T47D (cell line): ENCODE measurements around the gene ECEL1.

Source experiments
- DNase-seq, 2 experiments: peaks; one replicate each; pipeline versions ENCODE4 v3.0.0 to v3.0.0-alpha.2; 2011 to 2012; ENCODE audit warnings: low read depth in 1 of 2, low spot score in 1 of 2
- JUND ChIP-seq: IDR thresholded peaks from 2 replicates; pipeline ENCODE4 v1.6.1; 2012; ENCODE audit warnings: low read depth
- in situ Hi-C: cut with HindIII; loops from 2 replicates; pipeline ENCODE4 v1.10.0; 2016; ENCODE audit warnings: low sequenced_read_pairs, low pct_unique_long_range_greater_than_20kb

ECEL1 gene

DNA sequence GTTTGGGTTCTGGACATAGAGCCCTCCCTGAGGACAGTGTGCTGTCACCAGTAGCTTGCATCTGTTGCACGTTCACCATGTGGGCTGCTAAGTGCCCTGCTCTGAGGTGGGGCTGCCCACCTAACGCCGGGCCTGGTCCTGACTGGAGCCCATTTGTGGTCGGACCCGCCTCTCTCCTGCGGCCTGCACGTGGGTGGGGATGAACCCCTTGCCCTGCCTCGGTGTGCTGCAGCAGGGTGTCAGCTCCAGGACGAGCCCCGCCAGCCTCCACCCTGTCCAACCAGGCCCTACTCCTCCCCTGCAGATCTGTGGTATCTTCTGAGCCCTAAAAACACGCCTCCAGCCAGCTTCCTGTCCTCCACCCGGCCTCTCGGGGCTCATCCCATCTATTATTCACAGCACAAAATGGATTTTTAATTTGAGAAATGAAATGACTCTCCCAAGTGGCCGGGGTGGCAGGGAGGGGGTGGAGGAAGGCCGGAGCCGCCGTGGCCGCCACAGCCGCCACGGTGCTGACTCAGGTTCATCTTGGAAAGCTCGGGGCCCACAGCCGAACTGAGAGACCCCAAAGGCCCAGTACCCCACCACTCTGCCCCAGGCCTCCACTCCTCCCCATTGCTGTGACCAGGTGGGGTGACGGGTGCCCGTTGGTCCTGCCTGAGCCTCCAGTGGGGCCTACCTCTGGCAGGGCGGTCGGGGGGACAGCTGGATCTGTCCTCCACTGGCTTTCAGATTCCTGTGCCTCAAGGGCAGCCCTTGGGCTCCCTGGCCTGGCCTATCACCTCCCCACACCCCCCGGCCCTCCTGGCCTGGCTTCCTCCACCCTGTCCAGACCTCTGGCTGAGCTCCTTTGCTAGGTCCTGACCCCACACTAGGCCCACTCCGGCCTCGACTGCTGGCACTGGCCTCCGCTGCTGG lies 2.8 kb upstream of the ECEL1 start:
- DNase-seq = no peak
- TF ChIP-seq JUND = no peak
- in situ Hi-C loops = no loop called here

DNA sequence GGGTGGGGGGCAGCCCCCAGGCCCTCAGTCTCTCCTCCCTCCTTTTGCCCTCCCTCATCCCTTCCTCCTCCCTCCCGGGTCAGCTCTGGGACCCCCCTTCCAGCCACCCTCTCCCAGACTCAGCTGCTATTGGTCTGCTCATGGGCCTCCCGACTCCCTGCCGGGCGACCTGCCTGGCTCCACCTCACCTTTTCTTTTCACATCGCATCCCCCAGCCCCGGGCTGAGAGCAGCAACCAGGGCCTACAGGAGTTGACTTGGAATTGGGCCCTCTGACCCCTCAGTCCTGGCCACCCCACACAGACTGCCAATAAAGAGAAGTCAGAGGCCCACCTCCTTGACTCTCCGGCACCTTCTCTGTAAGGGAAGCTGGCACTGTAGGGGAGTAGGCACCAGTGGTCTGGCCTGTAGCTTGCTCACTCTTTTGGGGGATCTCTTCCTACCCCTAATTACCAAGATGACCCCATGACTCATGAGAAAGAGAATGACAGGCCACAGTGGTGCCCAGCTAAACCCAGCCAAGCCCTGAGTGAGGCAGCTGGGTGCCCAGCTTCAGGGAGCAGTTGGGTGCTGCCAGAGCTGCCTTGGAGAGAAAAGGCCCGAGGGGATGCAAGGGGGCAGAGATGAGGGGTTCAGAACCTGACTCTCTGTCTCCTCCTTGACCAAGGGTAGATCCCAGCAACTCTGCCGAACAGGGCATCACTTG lies 2.0 kb upstream of the ECEL1 start:
- TF ChIP-seq JUND = no peak
- in situ Hi-C loops = no loop called here
- DNase-seq = no peak

DNA sequence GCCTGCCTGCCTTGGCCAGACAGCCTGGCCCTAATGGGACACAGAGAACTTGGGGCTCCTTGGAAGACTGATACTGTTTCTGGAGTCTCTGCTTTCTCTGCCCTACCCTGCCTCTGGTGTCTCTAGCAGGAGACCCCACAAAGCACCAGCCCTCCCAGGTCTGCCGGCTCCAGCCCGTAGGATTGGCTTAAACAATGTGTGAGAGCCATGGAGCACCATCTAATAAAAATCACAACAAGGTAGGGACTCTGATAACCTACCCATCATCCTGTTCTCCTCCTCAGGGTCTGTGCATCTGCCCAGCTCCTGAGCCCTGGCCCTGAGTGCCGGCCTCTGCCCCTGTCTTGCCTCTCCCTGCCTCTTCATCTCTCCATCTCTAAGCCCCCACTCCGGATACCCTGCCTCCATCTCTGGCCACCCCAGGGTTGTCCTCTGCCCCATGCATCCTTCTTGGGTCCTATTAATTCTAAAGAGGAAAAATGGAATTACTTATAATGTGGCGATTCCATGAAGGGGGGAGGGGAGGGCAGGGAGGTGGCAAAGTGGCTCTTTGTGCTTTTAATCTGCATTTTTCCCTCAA lies 1.2 kb upstream of the ECEL1 start:
- in situ Hi-C loops = no loop called here
- DNase-seq = no peak
- TF ChIP-seq JUND = no peak

DNA sequence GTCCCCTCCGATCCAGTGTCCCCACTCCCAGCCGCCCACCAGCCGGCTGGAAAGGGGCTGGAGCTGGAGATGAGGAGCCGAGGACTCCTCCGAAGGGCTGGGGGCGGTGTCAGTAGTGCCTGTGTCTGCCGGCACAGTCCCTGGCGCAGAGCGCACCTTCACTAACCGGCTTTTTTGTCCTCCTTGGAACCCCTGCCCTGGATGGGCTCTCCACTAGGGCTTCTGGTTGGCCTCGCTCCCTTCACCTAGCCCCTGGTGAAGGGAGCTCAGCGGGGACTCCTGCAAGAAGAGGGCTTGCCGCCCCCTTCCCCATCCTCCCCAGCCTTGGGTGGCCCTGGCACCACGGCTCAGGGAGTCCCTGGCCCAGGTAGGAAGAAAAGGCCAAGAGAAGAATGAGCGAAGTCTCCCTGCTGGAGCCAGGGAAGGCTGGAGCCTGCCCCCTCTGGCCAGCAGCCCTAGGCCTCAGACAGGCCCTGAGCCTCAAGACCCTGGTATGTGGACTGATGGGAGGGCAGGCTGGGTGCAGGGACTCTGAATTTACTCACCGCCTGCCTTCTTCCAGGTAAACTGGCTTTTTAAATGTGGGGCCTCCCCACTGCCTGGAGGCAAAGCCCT lies 570 bp upstream of the ECEL1 start:
- no peak for DNase-seq
- in situ Hi-C loops = no loop called here
- TF ChIP-seq JUND = no peak

DNA sequence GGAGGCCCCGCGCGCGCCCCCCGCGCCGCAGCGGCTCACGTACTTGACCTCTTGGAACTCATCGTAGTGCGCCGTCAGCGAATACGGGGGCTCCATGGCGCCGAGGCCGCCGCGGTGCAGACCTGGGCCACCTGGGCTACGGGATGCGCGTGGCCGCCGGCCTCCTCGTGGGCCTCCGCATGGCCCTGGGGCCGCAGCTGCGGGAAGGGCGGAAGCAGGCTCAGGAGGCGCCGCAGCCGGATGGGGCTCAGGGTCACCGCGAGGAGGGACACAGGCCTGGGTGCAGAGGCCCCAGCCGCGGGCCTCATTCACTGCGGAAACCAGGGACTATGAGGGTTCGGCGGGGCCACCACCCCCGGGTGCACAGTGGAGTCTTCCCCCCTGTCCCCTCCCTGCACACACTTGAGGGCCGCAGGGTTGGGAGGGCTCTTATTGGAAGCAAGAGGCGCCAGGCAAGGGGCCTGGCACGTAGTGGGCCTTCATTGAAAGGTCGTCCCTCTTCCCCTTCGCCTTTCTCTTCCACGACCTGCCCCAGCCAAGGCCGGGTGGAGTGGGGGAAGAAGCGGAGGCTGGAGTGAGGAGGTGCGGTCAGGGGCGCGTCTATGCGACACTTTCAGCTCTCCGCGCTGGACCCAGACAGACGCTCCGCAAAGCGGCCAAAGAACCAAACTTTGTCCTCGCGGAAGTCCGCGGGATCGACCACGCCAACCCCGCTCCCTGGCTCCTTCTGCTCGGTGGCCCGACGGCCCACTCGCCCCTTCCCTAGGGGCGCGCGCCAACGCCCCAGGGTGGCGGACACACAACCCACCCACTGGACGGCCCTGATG lies 863 bp downstream of the ECEL1 start:
- in situ Hi-C loops = no loop called here
- no peak for TF ChIP-seq JUND
- no peak for DNase-seq

DNA sequence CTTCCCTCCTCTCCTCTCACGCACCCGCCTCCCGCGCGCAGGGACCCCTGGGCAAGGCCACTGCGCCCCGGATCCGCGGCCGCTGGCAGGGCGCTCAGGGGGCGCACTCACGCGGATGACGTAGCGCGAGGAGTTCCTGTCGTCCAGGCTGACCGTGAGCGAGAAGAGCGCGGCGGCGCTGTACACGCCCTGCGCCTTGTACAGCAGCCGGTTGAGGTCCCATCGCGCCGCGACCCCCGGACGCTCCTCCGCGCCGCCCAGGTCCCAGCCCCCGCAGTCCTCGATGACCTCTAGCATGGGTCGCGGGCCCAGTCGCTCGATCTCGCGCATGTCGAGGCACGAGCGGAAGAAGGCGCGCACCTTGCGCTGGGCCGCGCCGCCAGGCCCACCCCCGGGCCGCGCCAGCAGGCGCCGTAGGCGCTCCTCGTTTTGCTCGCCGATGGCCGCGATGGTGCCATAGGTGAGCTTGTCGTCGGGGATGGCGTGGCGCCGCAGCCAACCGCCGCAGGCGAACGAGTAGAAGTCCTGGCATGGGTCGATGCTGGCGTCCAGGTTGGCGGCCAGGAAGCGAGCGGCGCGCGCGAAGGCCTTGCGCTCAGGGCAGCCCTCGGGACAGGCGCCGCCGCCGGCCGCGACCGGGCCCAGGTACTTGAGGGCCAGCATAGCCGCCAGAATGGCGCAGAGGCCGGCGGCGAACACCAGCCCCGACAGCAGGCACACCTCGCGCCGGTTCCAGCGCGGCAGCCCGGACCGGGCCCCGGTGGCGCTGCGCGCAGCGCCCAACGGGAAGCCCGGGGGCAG lies 1.7 kb downstream of the ECEL1 start:
- TF ChIP-seq JUND = no peak
- no peak for DNase-seq
- in situ Hi-C loops = no loop called here

DNA sequence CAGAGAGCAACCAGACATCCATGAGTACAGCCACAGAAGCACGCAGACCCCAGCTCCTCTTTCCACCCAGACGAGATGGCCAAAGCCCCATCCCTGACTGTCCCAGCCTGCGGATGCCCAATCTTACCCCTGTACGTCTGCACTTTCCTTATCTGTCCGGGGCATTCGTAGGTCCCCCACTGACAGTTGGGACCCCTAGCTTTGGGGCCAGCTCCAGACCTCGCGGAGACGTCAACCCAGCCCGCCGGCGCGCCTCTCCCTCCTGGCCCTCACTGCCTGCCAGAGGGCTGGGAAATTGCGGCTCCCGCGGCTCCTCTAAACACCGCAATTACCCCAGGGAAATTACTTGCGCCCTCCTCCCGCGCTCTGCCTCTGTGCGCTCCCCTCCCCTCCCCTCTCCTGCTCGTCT lies 2.3 kb downstream of the ECEL1 start:
- no peak for DNase-seq
- in situ Hi-C loops = no loop called here

DNA sequence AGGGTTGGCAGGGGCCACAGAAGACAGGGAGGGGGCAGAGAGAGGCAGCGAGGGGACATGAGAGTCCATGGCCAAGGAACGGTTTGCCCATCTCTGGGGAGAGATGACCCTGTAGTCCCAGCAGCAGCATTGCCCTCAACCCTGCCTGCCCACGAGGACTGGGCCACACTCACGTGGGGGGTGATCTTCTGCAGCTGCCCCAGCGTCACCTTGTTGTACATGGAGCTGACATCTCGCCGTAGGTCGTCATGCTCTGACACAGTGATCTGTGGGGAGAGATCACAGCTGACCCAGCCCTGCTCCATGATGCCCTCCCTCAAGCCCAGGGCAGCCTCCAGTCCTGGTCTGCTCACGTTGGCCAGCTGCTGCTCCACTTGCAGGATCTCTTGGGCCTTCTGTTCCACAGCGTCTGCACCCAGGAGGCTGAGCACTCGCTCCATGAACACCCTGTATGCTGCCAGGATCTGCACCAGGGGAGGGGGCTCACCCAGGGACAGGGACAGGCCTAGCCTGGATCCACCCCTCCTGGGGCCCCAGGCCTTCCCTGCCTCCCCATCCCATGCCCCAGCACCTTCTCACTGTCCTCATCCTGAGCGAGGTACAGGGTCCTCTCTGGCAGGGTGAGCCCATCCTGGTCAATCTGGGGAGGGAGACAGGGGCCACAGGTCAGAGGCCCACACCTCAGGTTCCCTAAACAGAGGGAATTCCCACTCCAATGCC lies 2.8 kb downstream of the ECEL1 start:
- in situ Hi-C loops = no loop called here
- TF ChIP-seq JUND = no peak

More for the DNA sequence above, 2.3 kb downstream of the ECEL1 start:
- no peak for TF ChIP-seq JUND

DNA sequence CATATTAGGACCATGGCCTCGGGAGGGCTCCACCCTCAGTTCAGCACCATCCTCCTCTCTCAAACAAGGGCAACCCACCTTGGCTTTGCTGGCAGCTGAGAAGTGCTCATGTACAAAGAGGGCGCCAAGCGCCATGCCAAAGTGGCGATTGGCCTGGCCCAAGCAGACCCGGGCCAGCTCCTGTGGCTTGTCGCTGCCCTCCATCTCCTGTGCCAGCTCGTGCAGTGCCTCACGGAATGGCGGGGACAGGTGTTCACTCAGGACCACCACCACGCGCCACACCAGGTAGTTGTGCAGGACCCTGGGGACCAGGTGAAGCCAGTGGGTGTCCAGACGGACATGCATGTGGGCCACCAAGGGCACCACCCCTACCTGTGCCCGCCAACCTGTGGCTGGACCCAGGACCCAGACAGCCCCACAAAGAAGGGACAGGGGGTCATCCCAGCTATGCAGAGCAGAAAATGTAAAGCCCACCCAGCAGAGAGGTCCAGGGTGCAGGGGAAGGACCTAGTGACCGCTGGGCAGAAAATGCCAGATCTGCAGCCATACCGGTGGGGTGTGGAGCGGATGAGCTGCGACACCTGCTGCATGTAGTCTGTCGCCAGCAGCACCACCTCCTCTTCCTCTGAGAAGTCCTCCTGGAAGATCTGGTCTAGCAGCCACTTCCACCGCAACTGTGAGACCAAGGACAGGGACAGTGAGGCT lies 3.6 kb downstream of the ECEL1 start:
- in situ Hi-C loops = no loop called here
- no peak for TF ChIP-seq JUND
- no peak for DNase-seq

More for the DNA sequence above, 2.8 kb downstream of the ECEL1 start:
- no peak for DNase-seq

DNA sequence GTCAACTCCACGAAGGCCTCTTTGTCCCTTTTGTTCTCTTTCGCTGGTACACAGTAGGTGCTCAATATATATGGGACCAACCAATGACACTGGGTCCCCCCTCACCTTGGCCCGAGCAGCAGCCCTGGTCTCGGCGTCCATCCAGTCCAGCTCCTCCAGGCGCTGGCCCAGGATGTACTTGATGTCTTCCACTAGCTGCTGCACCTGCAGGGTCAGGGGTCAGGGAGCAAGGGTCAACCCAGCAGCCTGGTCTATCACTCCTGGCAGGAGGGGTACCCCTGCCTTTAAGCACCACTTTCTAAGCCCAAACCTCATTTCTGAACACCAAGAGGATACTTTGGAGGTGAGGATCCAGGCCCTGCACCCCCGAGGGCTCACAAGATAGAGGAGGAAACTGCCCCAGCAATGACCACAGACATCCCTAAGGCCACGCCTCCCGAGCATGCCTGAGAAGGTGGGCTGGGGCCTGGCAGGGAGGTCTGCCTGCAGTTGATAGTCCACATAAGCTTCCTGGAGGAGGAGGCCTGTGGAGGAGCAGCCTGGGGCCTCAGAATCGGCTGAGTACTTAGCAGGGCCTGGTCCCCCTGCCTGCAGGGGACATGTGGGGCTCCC lies 4.2 kb downstream of the ECEL1 start:
- no peak for DNase-seq
- no peak for TF ChIP-seq JUND
- in situ Hi-C loops = no loop called here
